ENCODE measurements around the gene ARHGAP11A. TPM values are rescaled to one million over a fixed set of nuclear protein-coding genes. Genes with fewer than 3 reads are reported as not detected.

ARHGAP11A gene
- total and polyA plus RNA-seq, 2 donors (not counting 3 experiments of a cell fraction or from before 2014, with no cell fraction given): 6.6 to 82.3 TPM

GRCh38 chr15:32679298-32679690, 64.0 kb downstream of the ARHGAP11A start:
- no peak overlapping the region for H3K27ac ChIP-seq (ENCODE audit: insufficient read depth, low read depth, low read length)
- TF ChIP-seq POLR2A (IDR thresholded peaks at IDR 0.05; ENCODE audit: low read depth, low read length) (no peak), POLR2AphosphoS5 (IDR thresholded peaks at IDR 0.05; ENCODE audit: insufficient read depth, low read depth, low read length) (no peak), CTCF (IDR thresholded peaks at IDR 0.05; ENCODE audit: extremely low read depth in 1 of 2, insufficient read depth in 1 of 2, low read depth in 1 of 2, low read length in 2 of 2) (no peak)
- H3K4me3 ChIP-seq (replicated peaks in 1 of 3; ENCODE audit: insufficient read depth in 1 of 3, low read depth in 1 of 3, low read length in 3 of 3): no peak overlapping the region
- H3K4me1 ChIP-seq (ENCODE audit: control insufficient read depth, extremely low read depth, insufficient read depth, low read length): peaks cover 2% of the 10 kb centered on the region
- no peak overlapping the region for H3K9ac ChIP-seq (replicated peaks; ENCODE audit: extremely low read depth, insufficient read depth, low read length)
- H3K36me3 ChIP-seq (ENCODE audit: control insufficient read depth in 2 of 2, extremely low read depth in 1 of 2, insufficient read depth in 2 of 2, low read length in 2 of 2): no peaks in the 10 kb centered on the region
- no peak for FAIRE-seq
- ChIA-PET CTCF (interaction anchor here (0.7 to 1.9 kb wide), 5 partner anchors 9 to 314 kb away, joined by 3 to 11 read pairs (median 5); no protein-coding TSS in a partner anchor), POLR2A (no interaction called here)
- no peaks in the 10 kb centered on the region for H4K20me1 ChIP-seq (replicated peaks; ENCODE audit: control insufficient read depth, extremely low read depth, insufficient read depth, low read length)
- no peak overlapping the region for H2AFZ ChIP-seq (ENCODE audit: low read depth, low read length)
- H3K9me3 ChIP-seq (replicated peaks; ENCODE audit: control insufficient read depth, insufficient read depth, low read length): no peaks in the 10 kb centered on the region
- intact Hi-C loops (cut with micrococcal nuclease) (loop anchor here (10.0 kb wide), 1 partner anchor 56 kb away; no protein-coding TSS in a partner anchor), dilution Hi-C loops (cut with MboI; ENCODE audit: extremely low pct_ligation_motif_present, low sequenced_read_pairs) (loop anchor here (25.0 kb wide), 1 partner anchor 308 kb away; no protein-coding TSS in a partner anchor)
- no TSS peak for BruUV-seq (replicated peaks)
- DNase-seq (ENCODE audit: low read depth, low spot score): no peak
- no peaks in the 10 kb centered on the region for H3K9me1 ChIP-seq (replicated peaks; ENCODE audit: control insufficient read depth, extremely low read depth, insufficient read depth, low read length)
- no peaks in the 10 kb centered on the region for H3K79me2 ChIP-seq (ENCODE audit: control insufficient read depth, insufficient read depth, low read length)
- no peak overlapping the region for H3K4me2 ChIP-seq (ENCODE audit: insufficient read depth, low read length)
- no peaks in the 10 kb centered on the region for H3K27me3 ChIP-seq (ENCODE audit: control insufficient read depth in 2 of 2, insufficient read depth in 2 of 2, low read length in 2 of 2)

GRCh38 chr15:32682569-32682968, 67.3 kb downstream of the ARHGAP11A start:
- TF ChIP-seq JUN (IDR thresholded peaks at IDR 0.05; ENCODE audit: borderline replicate concordance, insufficient read depth, insufficient read length, low read depth): no peak
- TF ChIP-seq POLR2A (IDR thresholded peaks at IDR 0.05; ENCODE audit: low read depth, low read length): no peak
- TF ChIP-seq FOS (IDR thresholded peaks at IDR 0.05; ENCODE audit: borderline replicate concordance, insufficient read depth, low read length): no peak
- no peak for TF ChIP-seq EZH2 (IDR thresholded peaks at IDR 0.05; ENCODE audit: borderline replicate concordance, low read depth, low read length, severe bottlenecking)
- ChIA-PET CTCF (interaction anchor here (0.6 to 2.6 kb wide), 4 partner anchors 20 to 274 kb away, joined by 3 to 11 read pairs (median 4); partner anchors contain the start of gene SCG5), POLR2A (no interaction called here)
- no peak overlapping the region for H3K9ac ChIP-seq (replicated peaks; ENCODE audit: extremely low read depth, insufficient read depth, low read length)
- peaks cover 2% of the 10 kb centered on the region for H3K4me1 ChIP-seq (ENCODE audit: control insufficient read depth, extremely low read depth, insufficient read depth, low read length)
- no peak overlapping the region for H3K27ac ChIP-seq (ENCODE audit: insufficient read depth, low read depth, low read length)
- no peak for DNase-seq (ENCODE audit: low read depth, low spot score)
- H4K20me1 ChIP-seq (replicated peaks; ENCODE audit: control insufficient read depth, extremely low read depth, insufficient read depth, low read length): no peaks in the 10 kb centered on the region
- no peaks in the 10 kb centered on the region for H3K36me3 ChIP-seq (ENCODE audit: control insufficient read depth in 2 of 2, extremely low read depth in 1 of 2, insufficient read depth in 2 of 2, low read length in 2 of 2)
- no peaks in the 10 kb centered on the region for H3K9me1 ChIP-seq (replicated peaks; ENCODE audit: control insufficient read depth, extremely low read depth, insufficient read depth, low read length)
- H3K79me2 ChIP-seq (ENCODE audit: control insufficient read depth, insufficient read depth, low read length): no peaks in the 10 kb centered on the region
- no peaks in the 10 kb centered on the region for H3K27me3 ChIP-seq (ENCODE audit: control insufficient read depth in 2 of 2, insufficient read depth in 2 of 2, low read length in 2 of 2)
- dilution Hi-C loops (cut with MboI; ENCODE audit: extremely low pct_ligation_motif_present, low sequenced_read_pairs) (loop anchor here (25.0 kb wide), 1 partner anchor 305 kb away; no protein-coding TSS in a partner anchor), intact Hi-C loops (cut with micrococcal nuclease) (no loop called here)
- no peak overlapping the region for H3K4me2 ChIP-seq (ENCODE audit: insufficient read depth, low read length)
- FAIRE-seq: no peak
- no peak overlapping the region for H3K4me3 ChIP-seq (replicated peaks in 1 of 3; ENCODE audit: insufficient read depth in 1 of 3, low read depth in 1 of 3, low read length in 3 of 3)
- no peak overlapping the region for H2AFZ ChIP-seq (ENCODE audit: low read depth, low read length)
- no TSS peak for BruUV-seq (replicated peaks)
- H3K9me3 ChIP-seq (replicated peaks; ENCODE audit: control insufficient read depth, insufficient read depth, low read length): no peaks in the 10 kb centered on the region

Measured in endothelial cell of umbilical vein (primary cell).